Muscle of leg (tissue), 11 donors: Measurements from ENCODE around the gene APC2. TPM values are rescaled to one million over a fixed set of nuclear protein-coding genes. Genes with fewer than 3 reads are reported as not detected.

Experiments used
- DNase-seq: peaks from one replicate; pipeline ENCODE4 v3.0.0; 2013
- H3K27ac ChIP-seq: one replicate; pipeline ENCODE4 v1.5.1; 2013; ENCODE audit warnings: mild to moderate bottlenecking, low read length, control low read depth
- H3K27me3 ChIP-seq: one replicate; pipeline ENCODE4 v1.6.1; 2013; ENCODE audit warnings: low read length; ENCODE audit not compliant: control insufficient read depth, insufficient read depth
- H3K36me3 ChIP-seq: one replicate; pipeline ENCODE4 v1.6.1; 2013; ENCODE audit warnings: low read length; ENCODE audit not compliant: control insufficient read depth, insufficient read depth
- H3K4me1 ChIP-seq: one replicate; pipeline ENCODE4 v1.6.1; 2013; ENCODE audit warnings: low read length; ENCODE audit not compliant: control insufficient read depth, insufficient read depth
- H3K4me3 ChIP-seq: one replicate; pipeline ENCODE4 v1.5.1; 2013; ENCODE audit warnings: low read length, control low read depth
- H3K9me3 ChIP-seq: replicated peaks from 2 replicates; pipeline ENCODE4 v1.6.1; 2013; ENCODE audit warnings: low read depth, low read length; ENCODE audit not compliant: control insufficient read depth
- WGBS: methylation state at CpG from one replicate; pipeline ENCODE4 v1.1.5; 2013; ENCODE audit warnings: missing lambda C conversion rate; ENCODE audit not compliant: insufficient coverage; 5-methylcytosine and 5-hydroxymethylcytosine counted together
- polyA plus RNA-seq, 8 donors: library from polyadenylated mRNA; unstranded; fragments of 120-200 nt; gene quantifications; one replicate each; pipeline versions ENCODE4 v1.2.1 to v1.2.3, GENCODE V29; 2013; ENCODE audit warnings: inconsistent platforms in 1 of 8, low replicate concordance in 1 of 8; ENCODE audit not compliant: insufficient read length in 8 of 8, insufficient read depth in 1 of 8
- total RNA-seq: library from RNA; stranded (reverse); fragments of 120-200 nt; gene quantifications from one replicate; pipeline ENCODE4 v1.2.4, GENCODE V29; 2013

APC2 gene
- total and polyA plus RNA-seq, 9 donors = 0.40 to 1.3 (median 1.1) TPM

GRCh38 chr19:1481224-1481892 is 31.4 kb downstream of the APC2 start:
- no peak for DNase-seq
- Histone ChIP-seq H3K27ac (no peak overlapping the region), H3K4me1 (peaks cover 12% of the 10 kb centered on the region), H3K27me3 (no peaks in the 10 kb centered on the region), H3K9me3 (no peaks in the 10 kb centered on the region), H3K36me3 (peaks cover 3% of the 10 kb centered on the region), H3K4me3 (no peak overlapping the region)
- WGBS = 85% methylated on average over 26 of the region's 26 CpGs

DNA sequence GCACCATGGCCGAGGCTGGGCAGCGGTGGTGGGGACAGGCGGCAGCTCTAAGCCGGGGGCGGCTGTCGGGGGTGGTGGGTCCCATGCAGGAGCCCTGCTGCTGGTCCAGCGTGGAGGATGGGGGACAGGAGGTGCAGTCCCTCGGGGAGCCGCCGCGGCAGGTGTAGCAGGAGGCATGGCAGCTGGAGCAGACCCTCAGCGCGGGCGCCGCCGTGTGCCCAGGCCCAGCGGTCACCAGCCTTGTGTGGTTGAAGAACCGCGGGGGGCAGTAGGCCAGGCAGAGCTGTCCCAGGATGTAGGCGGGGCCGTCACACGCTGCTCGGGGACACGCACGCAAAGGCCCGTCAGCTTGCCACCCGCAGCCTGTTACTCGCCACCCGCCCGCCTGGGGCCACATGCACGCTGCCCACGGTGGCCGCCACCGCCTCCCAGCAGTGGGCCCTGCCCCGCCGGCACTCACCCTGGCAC is 32.0 kb downstream of the APC2 start:
- H3K27me3 ChIP-seq = no peaks in the 10 kb centered on the region
- peaks cover 3% of the 10 kb centered on the region for H3K36me3 ChIP-seq
- no peak overlapping the region for H3K4me3 ChIP-seq
- WGBS = 90% methylated on average over 35 of the region's 36 CpGs
- H3K4me1 ChIP-seq = peaks cover 12% of the 10 kb centered on the region
- H3K27ac ChIP-seq = no peak overlapping the region
- DNase-seq = no peak
- H3K9me3 ChIP-seq = no peaks in the 10 kb centered on the region

DNA sequence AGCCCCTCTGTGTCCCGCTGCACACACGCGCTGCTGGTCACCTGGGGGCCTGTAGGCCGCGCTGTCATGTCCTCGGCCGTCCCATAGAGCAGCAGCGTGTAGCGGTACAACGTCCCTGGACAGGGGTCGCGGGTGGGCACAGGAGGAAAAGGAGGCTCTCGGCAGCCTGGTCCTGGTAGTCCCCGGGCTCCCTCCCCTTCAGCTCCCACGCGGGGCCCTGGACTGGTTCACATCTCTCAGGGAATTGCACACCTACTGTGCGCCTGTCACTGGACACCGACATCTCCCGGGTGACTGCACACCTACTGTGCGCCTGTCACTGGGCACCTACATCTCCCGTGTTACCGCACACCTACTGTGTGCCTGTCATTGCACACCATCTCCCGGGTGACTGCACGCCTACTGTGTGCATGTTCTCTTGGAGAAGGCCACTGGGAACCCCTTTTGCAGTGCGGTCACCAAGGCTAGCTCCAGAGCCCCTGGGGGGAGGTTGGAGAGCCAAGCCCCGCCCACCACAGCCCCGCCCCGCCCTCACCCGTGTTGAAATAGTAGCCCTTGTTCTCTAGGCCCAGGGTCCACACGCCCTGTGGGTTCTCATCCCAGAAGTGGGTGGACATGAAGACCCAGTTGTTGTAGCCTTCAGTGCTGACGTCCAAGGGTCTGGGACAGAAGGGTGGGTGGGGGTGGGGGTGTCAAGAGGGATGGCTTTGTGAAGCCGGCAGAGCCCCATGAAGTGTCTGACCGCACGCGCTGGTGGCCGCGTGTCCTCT is 32.6 kb downstream of the APC2 start:
- Histone ChIP-seq H3K4me1 (peaks cover 12% of the 10 kb centered on the region), H3K27ac (no peak overlapping the region), H3K4me3 (no peak overlapping the region), H3K36me3 (no peaks in the 10 kb centered on the region), H3K9me3 (no peaks in the 10 kb centered on the region), H3K27me3 (no peaks in the 10 kb centered on the region)
- no peak for DNase-seq
- 91% methylated on average over 29 of the region's 37 CpGs for WGBS

DNA sequence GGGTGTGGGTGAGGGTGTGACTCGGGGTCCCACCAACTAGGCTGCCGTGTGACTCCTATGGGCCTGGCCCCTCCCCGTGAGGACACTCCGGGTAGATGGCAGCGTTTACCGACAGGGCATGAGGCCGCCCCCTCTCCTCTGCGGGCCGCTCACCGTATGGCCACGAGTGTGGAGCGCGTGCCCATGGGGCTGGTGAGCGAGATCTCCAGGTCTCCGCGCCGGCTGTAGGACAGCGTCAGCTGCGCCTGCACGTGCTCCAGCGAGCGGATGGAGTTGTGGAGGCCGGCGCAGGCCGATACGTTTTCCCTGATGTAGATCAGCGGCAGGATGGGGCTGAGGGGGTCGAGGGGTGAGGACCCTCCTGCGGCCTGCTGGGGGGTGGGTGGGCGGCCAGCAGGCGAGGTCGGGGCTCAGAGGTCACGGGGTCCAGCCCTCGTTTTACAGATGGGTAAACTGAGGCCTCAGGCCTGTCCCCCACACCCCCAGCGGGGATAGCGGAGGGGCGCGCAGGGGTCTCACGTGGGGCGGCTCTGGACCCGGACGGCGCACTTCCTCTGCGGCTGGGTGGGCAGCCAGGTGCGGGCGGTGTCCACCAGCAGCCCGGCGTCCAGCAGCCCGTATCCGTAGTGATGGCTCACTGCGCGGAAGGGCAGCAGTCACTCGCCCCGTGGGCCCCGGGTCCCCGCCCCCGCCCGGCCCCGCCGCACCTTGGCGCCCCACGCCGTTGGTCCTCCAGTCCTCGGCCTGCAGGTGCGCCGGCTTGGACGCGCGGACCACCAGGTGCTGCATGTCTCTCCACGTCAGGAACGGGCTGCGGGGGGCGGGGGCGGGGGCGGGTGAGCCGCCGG is 33.4 kb downstream of the APC2 start:
- H3K4me3 ChIP-seq = no peak overlapping the region
- peaks cover 8% of the 10 kb centered on the region for H3K4me1 ChIP-seq
- no peaks in the 10 kb centered on the region for H3K9me3 ChIP-seq
- H3K27me3 ChIP-seq = no peaks in the 10 kb centered on the region
- no peak overlapping the region for H3K27ac ChIP-seq
- WGBS = 90% methylated on average over 73 of the region's 77 CpGs
- DNase-seq = no peak
- H3K36me3 ChIP-seq = no peaks in the 10 kb centered on the region

- no peaks in the 10 kb centered on the region for H3K9me3 ChIP-seq
- no peak for DNase-seq
- H3K36me3 ChIP-seq = no peaks in the 10 kb centered on the region
- peaks cover 6% of the 10 kb centered on the region for H3K4me1 ChIP-seq
- 89% methylated on average over 19 of the region's 23 CpGs for WGBS
- H3K27me3 ChIP-seq = no peaks in the 10 kb centered on the region
- H3K4me3 ChIP-seq = no peak overlapping the region
- no peak overlapping the region for H3K27ac ChIP-seq
Measured at GRCh38 chr19:1483979-1484428, 34.1 kb downstream of the APC2 start.

GRCh38 chr19:1486720-1487575 is 37.0 kb downstream of the APC2 start:
- Histone ChIP-seq H3K9me3 (no peaks in the 10 kb centered on the region), H3K4me3 (no peak overlapping the region), H3K4me1 (peaks cover 17% of the 10 kb centered on the region), H3K36me3 (no peaks in the 10 kb centered on the region), H3K27me3 (peaks cover 8% of the 10 kb centered on the region), H3K27ac (no peak overlapping the region)
- DNase-seq = no peak
- WGBS = 89% methylated on average over 50 of the region's 56 CpGs

DNA sequence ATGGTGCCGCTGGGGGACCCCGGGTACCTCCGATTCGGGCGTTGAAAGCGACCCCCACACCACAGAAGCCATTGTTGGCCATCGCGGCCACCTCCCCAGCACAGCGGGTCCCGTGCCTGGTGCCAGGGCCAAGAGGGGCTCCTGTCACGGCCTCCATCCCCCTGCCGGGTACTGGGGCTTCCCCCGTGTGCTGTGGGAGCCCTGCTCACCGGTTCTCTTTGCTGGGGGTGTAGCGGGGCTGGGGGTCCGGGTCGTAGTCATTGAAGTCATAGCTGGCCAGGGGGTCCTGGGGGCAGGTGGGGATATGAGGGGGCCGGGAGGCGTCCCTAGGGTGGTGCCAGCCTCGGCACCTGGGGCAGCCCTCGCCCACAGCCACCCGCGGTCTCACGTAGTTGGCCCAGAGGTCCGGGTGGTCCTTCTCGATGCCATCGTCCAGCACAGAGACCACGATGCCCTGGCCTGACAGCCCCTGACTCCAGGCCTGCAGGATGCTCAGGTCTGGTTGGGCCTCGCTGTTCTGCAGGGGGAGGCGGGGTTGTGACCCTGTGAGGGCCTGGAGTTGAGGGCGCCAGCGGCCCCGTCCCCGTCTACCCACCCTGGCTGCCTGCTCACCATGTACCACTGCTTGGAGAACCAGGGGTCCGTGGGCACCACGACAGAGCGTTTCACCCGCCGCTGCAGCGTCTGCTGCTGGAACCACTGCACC is 37.8 kb downstream of the APC2 start:
- H3K36me3 ChIP-seq = no peaks in the 10 kb centered on the region
- peaks cover 16% of the 10 kb centered on the region for H3K27me3 ChIP-seq
- peaks cover 17% of the 10 kb centered on the region for H3K4me1 ChIP-seq
- H3K4me3 ChIP-seq = no peak overlapping the region
- H3K27ac ChIP-seq = no peak overlapping the region
- 89% methylated on average over 32 of the region's 40 CpGs for WGBS
- no peaks in the 10 kb centered on the region for H3K9me3 ChIP-seq
- DNase-seq = no peak

DNA sequence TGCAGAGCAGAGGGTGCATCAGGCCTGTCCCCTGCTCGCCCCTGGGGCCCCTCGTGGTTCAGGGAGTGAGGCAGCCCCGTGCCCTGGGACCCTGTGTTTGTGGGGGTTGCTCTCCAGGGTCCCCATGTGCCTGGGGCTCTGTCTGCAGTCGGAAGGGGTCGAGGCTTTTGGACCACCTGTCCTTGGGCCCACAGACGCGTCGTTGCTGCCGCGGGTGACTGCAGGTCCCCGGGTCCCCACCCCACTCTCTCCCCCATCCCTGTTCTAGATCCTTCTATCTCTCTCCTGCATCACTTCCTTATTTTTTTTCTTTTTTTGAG is 38.3 kb downstream of the APC2 start:
- Histone ChIP-seq H3K9me3 (no peaks in the 10 kb centered on the region), H3K36me3 (no peaks in the 10 kb centered on the region), H3K4me1 (peaks cover 20% of the 10 kb centered on the region), H3K4me3 (no peak overlapping the region), H3K27me3 (peaks cover 21% of the 10 kb centered on the region), H3K27ac (no peak overlapping the region)
- WGBS = 91% methylated on average over 10 of the region's 11 CpGs
- no peak for DNase-seq
